ENCODE data around the gene P2RY2. TPM values are rescaled to one million over a fixed set of nuclear protein-coding genes. Genes with fewer than 3 reads are reported as not detected.

Gene P2RY2
- polyA plus RNA-seq, 3 donors = 2.8 to 24.1 (median 12.7) TPM

- Histone ChIP-seq H3K79me2 (ENCODE audit: insufficient read depth, low read length) (peaks cover 59% of the 10 kb centered on the region), H3K27ac (ENCODE audit: low read depth in 1 of 2, low read length in 2 of 2) (peak overlapping the region; percentile 78 to 87), H3K4me3 (replicated peaks in 1 of 3; ENCODE audit: low read depth in 2 of 3, low read length in 3 of 3) (peak overlapping the region in 1 of 3 experiments; percentile 37), H3K4me1 (ENCODE audit: control insufficient read depth in 1 of 2, insufficient read depth in 2 of 2, low read length in 2 of 2) (peaks cover 96% of the 10 kb centered on the region in 2 donors), H2AFZ (ENCODE audit: insufficient read depth, low read depth, low read length, poor library complexity, severe bottlenecking) (peak overlapping the region; percentile 64), H4K20me1 (ENCODE audit: insufficient read depth, low read length) (no peaks in the 10 kb centered on the region), H3K9me3 (replicated peaks in 1 of 2; ENCODE audit: control insufficient read depth in 1 of 2, insufficient read depth in 1 of 2, low read length in 2 of 2) (no peaks in the 10 kb centered on the region), H3K9ac (ENCODE audit: insufficient read depth, low read length, poor library complexity, severe bottlenecking) (peak overlapping the region; percentile 38), H3K4me2 (replicated peaks; ENCODE audit: extremely low read depth, low read length, poor library complexity, severe bottlenecking) (peak overlapping the region; percentile 65), H3K27me3 (ENCODE audit: control insufficient read depth in 2 of 2, insufficient read depth in 2 of 2, low read length in 2 of 2) (no peaks in the 10 kb centered on the region), H3K36me3 (replicated peaks in 1 of 2; ENCODE audit: control insufficient read depth in 1 of 2, insufficient read depth in 2 of 2, low read length in 2 of 2) (no peaks in the 10 kb centered on the region)
- Mint-ChIP-seq H3K36me3 (peaks cover 4 to 6% of the 10 kb centered on the region in 2 donors), H3K4me3 (peak overlapping the region in 1 of 2 donors; percentile 83), H3K27ac (peak overlapping the region; percentile 90 to 97 (median 94)), H3K4me1 (peaks cover 96% of the 10 kb centered on the region), H3K9me3 (peaks cover 0 to 2% (median 0%) of the 10 kb centered on the region in 7 donors), H3K27me3 (ENCODE audit: low read depth in 3 of 3) (peaks cover 0 to 8% (median 7%) of the 10 kb centered on the region in 3 donors)
- intact Hi-C loops (cut with micrococcal nuclease) = loop anchor here (2.0 to 5.0 kb wide), 5 partner anchors 15 to 103 kb away; no protein-coding TSS in a partner anchor
- TF ChIP-seq CTCF (IDR thresholded peaks at IDR 0.05) = no peak
- DNase-seq = peak; percentile 82 to 87 (median 86)
- WGBS (ENCODE audit: insufficient coverage) = 0% methylated on average over 4 of the region's 8 CpGs
These were observed 28.8 kb upstream of the P2RY2 start for GRCh38 chr11:73189315-73189714.

- DNase-seq = no peak
- no peaks in the 10 kb centered on the region for H3K9me3 ChIP-seq (replicated peaks in 1 of 2; ENCODE audit: control insufficient read depth in 1 of 2, insufficient read depth in 1 of 2, low read length in 2 of 2)
- no peaks in the 10 kb centered on the region for H4K20me1 ChIP-seq (ENCODE audit: insufficient read depth, low read length)
- H3K27me3 Mint-ChIP-seq (ENCODE audit: low read depth in 3 of 3) = peaks cover 0 to 8% (median 6%) of the 10 kb centered on the region in 3 donors
- peaks cover 99 to 100% of the 10 kb centered on the region in 2 donors for H3K4me1 ChIP-seq (ENCODE audit: control insufficient read depth in 1 of 2, insufficient read depth in 2 of 2, low read length in 2 of 2)
- peaks cover 59% of the 10 kb centered on the region for H3K79me2 ChIP-seq (ENCODE audit: insufficient read depth, low read length)
- H3K36me3 ChIP-seq (replicated peaks in 1 of 2; ENCODE audit: control insufficient read depth in 1 of 2, insufficient read depth in 2 of 2, low read length in 2 of 2) = no peaks in the 10 kb centered on the region
- WGBS (ENCODE audit: insufficient coverage) = 63% methylated on average over 3 of the region's 5 CpGs
- H3K27me3 ChIP-seq (ENCODE audit: control insufficient read depth in 2 of 2, insufficient read depth in 2 of 2, low read length in 2 of 2) = no peaks in the 10 kb centered on the region
- TF ChIP-seq CTCF (IDR thresholded peaks at IDR 0.05) = no peak
- H3K4me3 Mint-ChIP-seq = peak overlapping the region in 1 of 2 donors; percentile 83
- peaks cover 4 to 6% of the 10 kb centered on the region in 2 donors for H3K36me3 Mint-ChIP-seq
- H3K9ac ChIP-seq (ENCODE audit: insufficient read depth, low read length, poor library complexity, severe bottlenecking) = peak overlapping the region; percentile 38
- peak overlapping the region in 1 of 3 experiments; percentile 37 for H3K4me3 ChIP-seq (replicated peaks in 1 of 3; ENCODE audit: low read depth in 2 of 3, low read length in 3 of 3)
- H3K27ac ChIP-seq (ENCODE audit: low read depth in 1 of 2, low read length in 2 of 2) = peak overlapping the region; percentile 78 to 87
- peak overlapping the region; percentile 90 to 97 (median 94) for H3K27ac Mint-ChIP-seq
- peaks cover 99% of the 10 kb centered on the region for H3K4me1 Mint-ChIP-seq
- H2AFZ ChIP-seq (ENCODE audit: insufficient read depth, low read depth, low read length, poor library complexity, severe bottlenecking) = peak overlapping the region; percentile 64
- peaks cover 0 to 2% (median 0%) of the 10 kb centered on the region in 7 donors for H3K9me3 Mint-ChIP-seq
- intact Hi-C loops (cut with micrococcal nuclease) = loop anchor here (2.0 to 5.0 kb wide), 5 partner anchors 15 to 102 kb away; no protein-coding TSS in a partner anchor
- H3K4me2 ChIP-seq (replicated peaks; ENCODE audit: extremely low read depth, low read length, poor library complexity, severe bottlenecking) = peak overlapping the region; percentile 65
These were observed 28.1 kb upstream of the P2RY2 start for GRCh38 chr11:73189723-73190556.

Data from CD14-positive monocyte (primary cell).